Neural cell (in vitro differentiated cells): ENCODE measurements around the gene IL17B. TPM values are rescaled to one million over a fixed set of nuclear protein-coding genes. Genes with fewer than 3 reads are reported as not detected.

Experiments used
- H2AFZ ChIP-seq: fragments of 200-600, 300-800 bp; sonication (generic), shearing (Covaris generic); 2 replicates; pipeline ENCODE4 v1.6.0; 2014; ENCODE audit warnings: low read depth, mild to moderate bottlenecking, antibody characterized with exemption, low read length, moderate library complexity
- H3F3A ChIP-seq: fragments of 200-600 bp; shearing (Covaris generic); 2 replicates; pipeline ENCODE4 v1.6.1; 2016; ENCODE audit warnings: mild to moderate bottlenecking, moderate library complexity, mixed read lengths, antibody characterized with exemption, low read length; ENCODE audit not compliant: insufficient read depth, poor library complexity, severe bottlenecking
- H3K27ac ChIP-seq: fragments of 200-600, 300-800 bp; sonication (generic), shearing (Covaris generic); 2 replicates; pipeline ENCODE4 v1.5.1; 2014; ENCODE audit warnings: mild to moderate bottlenecking, low read length, moderate library complexity
- H3K27me3 ChIP-seq: fragments of 300-800, 200-600 bp; sonication (generic), shearing (Covaris generic); 2 replicates; pipeline ENCODE4 v1.6.0; 2014; ENCODE audit warnings: mild to moderate bottlenecking, low read depth, low read length, moderate library complexity; ENCODE audit not compliant: insufficient read depth
- H3K36me3 ChIP-seq: fragments of 300-800, 200-600 bp; sonication (generic), shearing (Covaris generic); 2 replicates; pipeline ENCODE4 v1.5.1; 2014; ENCODE audit warnings: mild to moderate bottlenecking, antibody characterized with exemption, low read length, moderate library complexity; ENCODE audit not compliant: insufficient read depth
- H3K4me2 ChIP-seq: fragments of 300-800, 200-600 bp; sonication (generic), shearing (Covaris generic); 2 replicates; pipeline ENCODE4 v1.6.0; 2014; ENCODE audit warnings: mild to moderate bottlenecking, low read length
- H3K4me3 ChIP-seq: fragments of 300-800, 200-600 bp; sonication (generic), shearing (Covaris generic); 2 replicates; pipeline ENCODE4 v1.5.1; 2014; ENCODE audit warnings: mild to moderate bottlenecking, low read length, moderate library complexity
- H3K79me2 ChIP-seq: fragments of 200-600 bp; shearing (Covaris generic); replicated peaks from 2 replicates; pipeline ENCODE4 v1.6.0; 2014; ENCODE audit warnings: mild to moderate bottlenecking, low read length, moderate library complexity; ENCODE audit not compliant: insufficient read depth
- H3K9ac ChIP-seq: fragments of 300-800, 200-600 bp; sonication (generic), shearing (Covaris generic); 2 replicates; pipeline ENCODE4 v1.6.1; 2016; ENCODE audit warnings: mild to moderate bottlenecking, low read length, mixed read lengths
- H3K9me2 ChIP-seq: fragments of 200-600 bp; shearing (Covaris generic); 2 replicates; pipeline ENCODE4 v1.6.1; 2016; ENCODE audit warnings: mild to moderate bottlenecking, low read length, mixed read lengths; ENCODE audit not compliant: insufficient read depth
- H3K9me3 ChIP-seq: fragments of 200-600, 300-800 bp; sonication (generic), shearing (Covaris generic); 2 replicates; pipeline ENCODE4 v1.6.1; 2016; ENCODE audit warnings: mild to moderate bottlenecking, mixed run types, low read length, moderate library complexity, mixed read lengths
- H4K20me1 ChIP-seq: fragments of 200-600 bp; shearing (Covaris generic); 2 replicates; pipeline ENCODE4 v1.6.1; 2016; ENCODE audit warnings: mild to moderate bottlenecking, mixed run types; ENCODE audit not compliant: insufficient read depth
- EP300 ChIP-seq: fragments of 450-650 bp; conservative IDR thresholded peaks from 2 replicates; pipeline ENCODE4 v1.6.1; 2014; ENCODE audit warnings: antibody characterized with exemption, mild to moderate bottlenecking, moderate library complexity; ENCODE audit not compliant: poor library complexity, severe bottlenecking
- EZH2 ChIP-seq: fragments of 200-600, 300-800 bp; shearing (Covaris generic), sonication (generic); IDR thresholded peaks from 2 replicates; pipeline ENCODE4 v1.6.1; 2014; ENCODE audit warnings: antibody characterized with exemption, low read length, borderline replicate concordance, mild to moderate bottlenecking; ENCODE audit not compliant: insufficient read depth, poor library complexity, severe bottlenecking
- MXI1 ChIP-seq: fragments of 450-650 bp; conservative IDR thresholded peaks from 2 replicates; pipeline ENCODE4 v1.6.1; 2014; ENCODE audit warnings: antibody characterized with exemption, mild to moderate bottlenecking; ENCODE audit not compliant: poor library complexity, severe bottlenecking
- POLR2AphosphoS5 ChIP-seq: IDR thresholded peaks from 2 replicates; pipeline ENCODE4 v1.6.1; 2012
- RAD21 ChIP-seq: fragments of 450-650 bp; conservative IDR thresholded peaks from 2 replicates; pipeline ENCODE4 v1.6.1; 2014; ENCODE audit warnings: antibody characterized with exemption, mild to moderate bottlenecking, moderate library complexity
- SMC3 ChIP-seq: fragments of 450-650 bp; conservative IDR thresholded peaks from 2 replicates; pipeline ENCODE4 v1.6.1; 2014; ENCODE audit warnings: antibody characterized with exemption, mild to moderate bottlenecking, moderate library complexity; ENCODE audit not compliant: poor library complexity
- TAF1 ChIP-seq: IDR thresholded peaks from 2 replicates; pipeline ENCODE4 v1.6.1; 2012; ENCODE audit warnings: low read depth
- polyA plus RNA-seq: library from polyadenylated mRNA; depleted of rRNA; stranded (reverse); fragments of >200 nt; gene quantifications from 2 replicates; pipeline ENCODE4 v1.2.3, GENCODE V29; 2014
- TF ChIP-seq, protein P1 (sequence below): IDR thresholded peaks from 2 replicates; pipeline ENCODE4 v1.6.1; 2012; ENCODE audit warnings: borderline replicate concordance
- TF ChIP-seq, protein P2 (sequence below): fragments of 450-650 bp; IDR thresholded peaks from 2 replicates; pipeline ENCODE4 v1.5.1; 2014; ENCODE audit warnings: antibody characterized with exemption, mild to moderate bottlenecking, moderate library complexity; ENCODE audit not compliant: poor library complexity, severe bottlenecking

IL17B gene
- polyA plus RNA-seq, 1 donor from 2014 or later = not detected

DNA sequence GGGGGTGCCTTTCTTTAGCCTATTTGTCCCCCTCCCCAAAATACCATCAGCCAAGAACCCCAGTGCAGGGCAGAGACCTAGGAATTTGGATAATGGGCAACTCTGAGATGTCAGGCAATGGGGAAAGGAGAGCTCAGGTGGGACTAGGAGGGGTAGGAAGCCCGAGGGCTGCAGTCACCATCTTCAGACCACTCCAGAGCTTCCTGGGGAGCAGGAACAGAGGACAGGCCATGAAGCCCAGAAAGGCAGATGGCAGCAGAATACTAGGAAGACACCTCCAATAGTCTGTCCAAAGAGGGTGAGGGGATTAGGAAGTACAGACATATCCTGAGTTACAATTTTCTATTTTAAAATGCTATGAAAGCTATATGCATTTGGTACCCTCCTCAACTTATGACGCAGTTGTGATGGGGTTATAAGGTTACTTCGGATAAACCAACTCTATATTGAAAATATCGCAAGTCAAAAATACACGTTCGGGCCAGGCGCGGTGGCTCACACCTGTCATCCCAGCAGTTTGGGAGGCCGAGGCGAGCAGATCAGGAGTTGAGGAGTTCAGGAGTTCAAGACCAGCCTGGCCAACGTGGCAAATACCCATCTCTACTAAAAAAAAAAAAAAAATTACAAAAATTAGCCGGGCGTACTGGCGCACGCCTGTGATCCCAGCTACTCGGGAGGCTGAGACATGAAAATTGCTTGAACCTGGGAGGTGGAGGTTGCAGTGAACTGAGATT is 34.6 kb upstream of the IL17B start:
- H3K9ac ChIP-seq = no peak overlapping the region
- H3K9me3 ChIP-seq = no peaks in the 10 kb centered on the region
- no peaks in the 10 kb centered on the region for H3K9me2 ChIP-seq
- TF ChIP-seq POLR2AphosphoS5 (no peak), EP300 (no peak), SMC3 (no peak), TAF1 (no peak), EZH2 (no peak), RAD21 (no peak), MXI1 (no peak)
- TF ChIP-seq, protein P1, sequence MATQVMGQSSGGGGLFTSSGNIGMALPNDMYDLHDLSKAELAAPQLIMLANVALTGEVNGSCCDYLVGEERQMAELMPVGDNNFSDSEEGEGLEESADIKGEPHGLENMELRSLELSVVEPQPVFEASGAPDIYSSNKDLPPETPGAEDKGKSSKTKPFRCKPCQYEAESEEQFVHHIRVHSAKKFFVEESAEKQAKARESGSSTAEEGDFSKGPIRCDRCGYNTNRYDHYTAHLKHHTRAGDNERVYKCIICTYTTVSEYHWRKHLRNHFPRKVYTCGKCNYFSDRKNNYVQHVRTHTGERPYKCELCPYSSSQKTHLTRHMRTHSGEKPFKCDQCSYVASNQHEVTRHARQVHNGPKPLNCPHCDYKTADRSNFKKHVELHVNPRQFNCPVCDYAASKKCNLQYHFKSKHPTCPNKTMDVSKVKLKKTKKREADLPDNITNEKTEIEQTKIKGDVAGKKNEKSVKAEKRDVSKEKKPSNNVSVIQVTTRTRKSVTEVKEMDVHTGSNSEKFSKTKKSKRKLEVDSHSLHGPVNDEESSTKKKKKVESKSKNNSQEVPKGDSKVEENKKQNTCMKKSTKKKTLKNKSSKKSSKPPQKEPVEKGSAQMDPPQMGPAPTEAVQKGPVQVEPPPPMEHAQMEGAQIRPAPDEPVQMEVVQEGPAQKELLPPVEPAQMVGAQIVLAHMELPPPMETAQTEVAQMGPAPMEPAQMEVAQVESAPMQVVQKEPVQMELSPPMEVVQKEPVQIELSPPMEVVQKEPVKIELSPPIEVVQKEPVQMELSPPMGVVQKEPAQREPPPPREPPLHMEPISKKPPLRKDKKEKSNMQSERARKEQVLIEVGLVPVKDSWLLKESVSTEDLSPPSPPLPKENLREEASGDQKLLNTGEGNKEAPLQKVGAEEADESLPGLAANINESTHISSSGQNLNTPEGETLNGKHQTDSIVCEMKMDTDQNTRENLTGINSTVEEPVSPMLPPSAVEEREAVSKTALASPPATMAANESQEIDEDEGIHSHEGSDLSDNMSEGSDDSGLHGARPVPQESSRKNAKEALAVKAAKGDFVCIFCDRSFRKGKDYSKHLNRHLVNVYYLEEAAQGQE = no peak
- TF ChIP-seq, protein P2, sequence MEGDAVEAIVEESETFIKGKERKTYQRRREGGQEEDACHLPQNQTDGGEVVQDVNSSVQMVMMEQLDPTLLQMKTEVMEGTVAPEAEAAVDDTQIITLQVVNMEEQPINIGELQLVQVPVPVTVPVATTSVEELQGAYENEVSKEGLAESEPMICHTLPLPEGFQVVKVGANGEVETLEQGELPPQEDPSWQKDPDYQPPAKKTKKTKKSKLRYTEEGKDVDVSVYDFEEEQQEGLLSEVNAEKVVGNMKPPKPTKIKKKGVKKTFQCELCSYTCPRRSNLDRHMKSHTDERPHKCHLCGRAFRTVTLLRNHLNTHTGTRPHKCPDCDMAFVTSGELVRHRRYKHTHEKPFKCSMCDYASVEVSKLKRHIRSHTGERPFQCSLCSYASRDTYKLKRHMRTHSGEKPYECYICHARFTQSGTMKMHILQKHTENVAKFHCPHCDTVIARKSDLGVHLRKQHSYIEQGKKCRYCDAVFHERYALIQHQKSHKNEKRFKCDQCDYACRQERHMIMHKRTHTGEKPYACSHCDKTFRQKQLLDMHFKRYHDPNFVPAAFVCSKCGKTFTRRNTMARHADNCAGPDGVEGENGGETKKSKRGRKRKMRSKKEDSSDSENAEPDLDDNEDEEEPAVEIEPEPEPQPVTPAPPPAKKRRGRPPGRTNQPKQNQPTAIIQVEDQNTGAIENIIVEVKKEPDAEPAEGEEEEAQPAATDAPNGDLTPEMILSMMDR = no peak
- H3K27me3 ChIP-seq = no peaks in the 10 kb centered on the region
- H3K4me3 ChIP-seq = no peak overlapping the region
- no peak overlapping the region for H3K4me2 ChIP-seq
- no peak overlapping the region for H3K27ac ChIP-seq
- no peaks in the 10 kb centered on the region for H4K20me1 ChIP-seq
- no peaks in the 10 kb centered on the region for H3K79me2 ChIP-seq
- no peaks in the 10 kb centered on the region for H3K36me3 ChIP-seq
- H3F3A ChIP-seq = no peaks in the 10 kb centered on the region
- no peak overlapping the region for H2AFZ ChIP-seq

GRCh38 chr5:149412783-149413476 is 33.8 kb upstream of the IL17B start:
- Histone ChIP-seq H3K9me3 (no peaks in the 10 kb centered on the region), H3K27me3 (no peaks in the 10 kb centered on the region), H3K27ac (no peak overlapping the region), H4K20me1 (no peaks in the 10 kb centered on the region), H3K4me2 (no peak overlapping the region), H3F3A (no peaks in the 10 kb centered on the region), H3K4me3 (no peak overlapping the region), H2AFZ (no peak overlapping the region), H3K9ac (no peak overlapping the region), H3K79me2 (no peaks in the 10 kb centered on the region), H3K36me3 (no peaks in the 10 kb centered on the region), H3K9me2 (no peaks in the 10 kb centered on the region)
- TF ChIP-seq TAF1 (no peak), RAD21 (no peak), EP300 (no peak), EZH2 (no peak), MXI1 (no peak)
- TF ChIP-seq, protein P2 = no peak
- TF ChIP-seq, protein P1 = no peak
